HuH-7.5 (cell line): Measurements from ENCODE around the gene MDGA2.

Experiments
- DNase-seq: peaks from one replicate; pipeline ENCODE4 v3.0.0; 2011; ENCODE audit warnings: low spot score

The MDGA2 gene

GRCh38 chr14:47485421-47485820 lies 190.0 kb downstream of the MDGA2 start:
- DNase-seq: no peak

GRCh38 chr14:47483449-47483848 lies 192.0 kb downstream of the MDGA2 start:
- DNase-seq: no peak

GRCh38 chr14:47471075-47471474 lies 204.3 kb downstream of the MDGA2 start:
- DNase-seq: no peak

GRCh38 chr14:47466916-47467315 lies 208.5 kb downstream of the MDGA2 start:
- no peak for DNase-seq

- no peak for DNase-seq
Measured at GRCh38 chr14:47454025-47454424, 221.4 kb downstream of the MDGA2 start.

GRCh38 chr14:47447076-47447475 lies 228.3 kb downstream of the MDGA2 start:
- DNase-seq: no peak

- peak; percentile 0 for DNase-seq
Measured at GRCh38 chr14:47442211-47442610, 233.2 kb downstream of the MDGA2 start.

GRCh38 chr14:47439953-47440352 lies 235.5 kb downstream of the MDGA2 start:
- DNase-seq: no peak

- DNase-seq: no peak
Measured at GRCh38 chr14:47438650-47439140, 236.7 kb downstream of the MDGA2 start.

- no peak for DNase-seq
Measured at GRCh38 chr14:47435331-47435965, 240.0 kb downstream of the MDGA2 start.

- DNase-seq: no peak
Measured at GRCh38 chr14:47427629-47428028, 247.8 kb downstream of the MDGA2 start.

- no peak for DNase-seq
Measured at GRCh38 chr14:47425302-47425701, 250.1 kb downstream of the MDGA2 start.

GRCh38 chr14:47422191-47422590 lies 253.2 kb downstream of the MDGA2 start:
- no peak for DNase-seq

GRCh38 chr14:47411523-47411922 lies 263.9 kb downstream of the MDGA2 start:
- no peak for DNase-seq

GRCh38 chr14:47392326-47392725 lies 283.1 kb downstream of the MDGA2 start:
- DNase-seq: no peak

- no peak for DNase-seq
Measured at GRCh38 chr14:47390831-47391504, 284.4 kb downstream of the MDGA2 start.

- DNase-seq: no peak
Measured at GRCh38 chr14:47389535-47389934, 285.9 kb downstream of the MDGA2 start.

GRCh38 chr14:47366006-47366405 lies 309.4 kb downstream of the MDGA2 start:
- DNase-seq: no peak

- no peak for DNase-seq
Measured at GRCh38 chr14:47365233-47365632, 310.2 kb downstream of the MDGA2 start.

GRCh38 chr14:47353186-47353585 lies 322.2 kb downstream of the MDGA2 start:
- no peak for DNase-seq

GRCh38 chr14:47346849-47347248 lies 328.6 kb downstream of the MDGA2 start:
- DNase-seq: no peak

- DNase-seq: no peak
Measured at GRCh38 chr14:47345016-47345415, 330.4 kb downstream of the MDGA2 start.

- DNase-seq: no peak
Measured at GRCh38 chr14:47332939-47333338, 342.5 kb downstream of the MDGA2 start.

GRCh38 chr14:47332106-47332505 lies 343.3 kb downstream of the MDGA2 start:
- no peak for DNase-seq
